H54 (cell line): ENCODE measurements around the gene RYR2.

Experiments
- DNase-seq: peaks from one replicate; pipeline ENCODE4 v3.0.0; 2011; ENCODE audit warnings: low spot score, mixed read lengths; ENCODE audit not compliant: insufficient read length
- FAIRE-seq: peaks from 3 replicates; lab custom pipeline; 2011; peaks lifted over from hg19 to GRCh38; lab: Jason Lieb, UNC
- POLR2A ChIP-seq: IDR thresholded peaks from 2 replicates; pipeline ENCODE4 v1.6.1; 2011; ENCODE audit warnings: low read depth, mild to moderate bottlenecking, low read length

The RYR2 gene

GRCh38 chr1:237527761-237528160 lies 485.8 kb downstream of the RYR2 start:
- DNase-seq (no peak), FAIRE-seq (no peak)
- TF ChIP-seq POLR2A: no peak

GRCh38 chr1:237528545-237528944 lies 486.6 kb downstream of the RYR2 start:
- FAIRE-seq (no peak), DNase-seq (no peak)
- TF ChIP-seq POLR2A: no peak

GRCh38 chr1:237539055-237539454 lies 497.1 kb downstream of the RYR2 start:
- DNase-seq: no peak
- FAIRE-seq: no peak
- TF ChIP-seq POLR2A: no peak

- FAIRE-seq (peak; percentile 45), DNase-seq (peak; percentile 19)
- TF ChIP-seq POLR2A: no peak
These were observed 500.8 kb downstream of the RYR2 start for GRCh38 chr1:237542525-237543418.

GRCh38 chr1:237553078-237553477 lies 511.1 kb downstream of the RYR2 start:
- no peak for DNase-seq
- FAIRE-seq: no peak
- TF ChIP-seq POLR2A: no peak

GRCh38 chr1:237556911-237557310 lies 514.9 kb downstream of the RYR2 start:
- DNase-seq (no peak), FAIRE-seq (no peak)
- no peak for TF ChIP-seq POLR2A

- peak; percentile 17 for DNase-seq
- no peak for TF ChIP-seq POLR2A
- FAIRE-seq: no peak
These were observed 520.3 kb downstream of the RYR2 start for GRCh38 chr1:237562242-237562823.

GRCh38 chr1:237565236-237565635 lies 523.3 kb downstream of the RYR2 start:
- no peak for DNase-seq
- no peak for TF ChIP-seq POLR2A
- no peak for FAIRE-seq

GRCh38 chr1:237566581-237566980 lies 524.6 kb downstream of the RYR2 start:
- no peak for DNase-seq
- TF ChIP-seq POLR2A: no peak
- no peak for FAIRE-seq

- DNase-seq (no peak), FAIRE-seq (no peak)
- no peak for TF ChIP-seq POLR2A
These were observed 527.0 kb downstream of the RYR2 start for GRCh38 chr1:237568955-237569354.

GRCh38 chr1:237570530-237570929 lies 528.5 kb downstream of the RYR2 start:
- TF ChIP-seq POLR2A: no peak
- DNase-seq (no peak), FAIRE-seq (no peak)

- no peak for FAIRE-seq
These were observed 532.6 kb downstream of the RYR2 start for GRCh38 chr1:237574536-237574935.

GRCh38 chr1:237578540-237578939 lies 536.6 kb downstream of the RYR2 start:
- TF ChIP-seq POLR2A: no peak
- DNase-seq (no peak), FAIRE-seq (no peak)

More at GRCh38 chr1:237574536-237574935, 532.6 kb downstream of the RYR2 start:
- no peak for DNase-seq
- no peak for TF ChIP-seq POLR2A

- DNase-seq: no peak
- TF ChIP-seq POLR2A: no peak
- no peak for FAIRE-seq
These were observed 538.7 kb downstream of the RYR2 start for GRCh38 chr1:237580726-237581125.
